Right lobe of liver (tissue), 6 donors: Measurements from ENCODE around the gene ANKRD13B. TPM values are rescaled to one million over a fixed set of nuclear protein-coding genes. Genes with fewer than 3 reads are reported as not detected.

Experiments
- ATAC-seq, 4 donors: fragments of 200-7000 bp; cut with Tn5 transposase; one replicate each; pipeline ENCODE4 v1.9.1; 2020; ENCODE audit warnings: mild to moderate bottlenecking in 4 of 4, moderate library complexity in 4 of 4
- DNase-seq, 3 donors: peaks; one replicate each; pipeline ENCODE4 v3.0.0-alpha.2; 2020
- H3K27ac ChIP-seq, 3 donors: fragments of 200-600 bp; one replicate each; pipeline ENCODE4 v1.8.0; 2022
- H3K27me3 ChIP-seq, 2 donors: fragments of 200-600 bp; one replicate each; pipeline ENCODE4 v1.8.0; 2022
- H3K36me3 ChIP-seq, 4 donors: fragments of 200-600 bp; sonication (generic) in 1 of 4; one replicate each; pipeline versions ENCODE4 v1.5.1 to v1.8.0; 2017 to 2022; ENCODE audit warnings: control low read depth in 1 of 4
- H3K4me1 ChIP-seq, 4 donors: fragments of 200-600 bp; sonication (generic) in 1 of 4; one replicate each; pipeline versions ENCODE4 v1.5.1 to v1.8.0; 2017 to 2022; ENCODE audit warnings: control low read depth in 1 of 4
- H3K4me3 ChIP-seq, 3 donors: fragments of 200-600 bp; one replicate each; pipeline ENCODE4 v1.8.0; 2022
- H3K9me3 ChIP-seq, 4 donors: fragments of 200-600 bp; sonication (generic) in 1 of 4; one replicate each; pipeline versions ENCODE4 v1.5.1 to v1.8.0; 2017 to 2022; ENCODE audit warnings: control low read depth in 1 of 4
- CTCF ChIP-seq, 4 donors: fragments of 200-600 bp in 3 of 4; fragments of 450-650 bp in 1 of 4; IDR thresholded peaks; one replicate each; pipeline versions ENCODE4 v1.5.1 to v1.8.0; 2016 to 2022; ENCODE audit warnings: antibody characterized with exemption in 4 of 4, mild to moderate bottlenecking in 2 of 4
- POLR2A ChIP-seq: fragments of 450-650 bp; IDR thresholded peaks from one replicate; pipeline ENCODE4 v1.6.1; 2017; ENCODE audit warnings: antibody characterized with exemption, mild to moderate bottlenecking
- WGBS: methylation state at CpG from one replicate; pipeline ENCODE4 v1.1.6; 2018; ENCODE audit warnings: low coverage, low lambda C conversion rate; ENCODE audit not compliant: insufficient coverage; ENCODE audit errors: missing lambda C conversion rate; 5-methylcytosine and 5-hydroxymethylcytosine counted together
- intact Hi-C, 2 donors: fragments of 100-400 bp; cut with DNase I; formaldehyde crosslinking; loops; one replicate each; pipeline versions ENCODE4 v1.11.2 to v1.14.1; 2022
- total RNA-seq, 6 experiments: library from RNA; depleted of rRNA in 2 of 6; stranded (reverse); fragments of >200 nt in 2 of 6; fragmentation: NEBNext Ultra II Directional in 3 of 6; extraction: Animal tissue kit (Norgen Biotek cat#: 25700) in 3 of 6; gene quantifications; one replicate each; pipeline versions ENCODE4 v1.1.0 to v1.2.4, GENCODE V29; 2016 to 2023
- donor health status: DM: no; HTN: yes; CAD: no.
- donor health status: DM: no; HTN: no; CAD: no.
- donor health status: DM: no; HTN: no; CAD: no.
- donor health status: DM: no; HTN: yes; CAD: no.
- donor health status: DM: no; HTN: yes; CAD: no.

Gene ANKRD13B
- total RNA-seq, 6 experiments from 2014 or later, result 0.37 to 1.6 (median 0.88) TPM

GRCh38 chr17:29579866-29580771, 12.8 kb upstream of the ANKRD13B start:
- DNase-seq (peak; percentile 83 to 85 (median 84)), ATAC-seq (peak; percentile 85 to 92 (median 86))
- Histone ChIP-seq H3K27ac (no peak overlapping the region), H3K4me1 (peaks cover 0 to 3% (median under 1%) of the 10 kb centered on the region in 4 donors), H3K27me3 (no peaks in the 10 kb centered on the region), H3K36me3 (peaks cover 0 to 18% (median 0%) of the 10 kb centered on the region in 4 donors), H3K4me3 (no peak overlapping the region), H3K9me3 (no peaks in the 10 kb centered on the region)
- TF ChIP-seq POLR2A (no peak), CTCF (IDR thresholded peaks at IDR 0.05) (peak; percentile 87 to 97 (median 92))
- intact Hi-C loops, result no loop called here
- WGBS, result 91% methylated on average over 4 of the region's 15 CpGs

- DNase-seq, result peak in 1 of 3 donors; percentile 42
- Histone ChIP-seq H3K4me1 (no peaks in the 10 kb centered on the region), H3K4me3 (no peak overlapping the region), H3K27ac (no peak overlapping the region), H3K9me3 (no peaks in the 10 kb centered on the region), H3K36me3 (peaks cover 0 to 6% (median 0%) of the 10 kb centered on the region in 4 donors), H3K27me3 (no peaks in the 10 kb centered on the region)
- intact Hi-C loops, result no loop called here
- no peak for ATAC-seq
- 69% methylated on average over 10 of the region's 20 CpGs for WGBS
- TF ChIP-seq POLR2A (no peak), CTCF (IDR thresholded peaks at IDR 0.05) (no peak)
These were observed 11.2 kb upstream of the ANKRD13B start for GRCh38 chr17:29581583-29582253.

GRCh38 chr17:29582254-29582765, 10.6 kb upstream of the ANKRD13B start:
- no peak for DNase-seq
- Histone ChIP-seq H3K27me3 (no peaks in the 10 kb centered on the region), H3K9me3 (no peaks in the 10 kb centered on the region), H3K4me3 (no peak overlapping the region), H3K36me3 (peaks cover 0 to 5% (median 0%) of the 10 kb centered on the region in 4 donors), H3K27ac (no peak overlapping the region), H3K4me1 (no peaks in the 10 kb centered on the region)
- intact Hi-C loops, result no loop called here
- TF ChIP-seq POLR2A, result no peak
- TF ChIP-seq CTCF (IDR thresholded peaks at IDR 0.05), result no peak
- WGBS, result 71% methylated on average over 3 of the region's 10 CpGs
- no peak for ATAC-seq

GRCh38 chr17:29582772-29583171, 10.2 kb upstream of the ANKRD13B start:
- Histone ChIP-seq H3K4me1 (no peaks in the 10 kb centered on the region), H3K4me3 (no peak overlapping the region), H3K27ac (no peak overlapping the region), H3K27me3 (no peaks in the 10 kb centered on the region), H3K36me3 (peaks cover 0 to 5% (median 0%) of the 10 kb centered on the region in 4 donors), H3K9me3 (no peaks in the 10 kb centered on the region)
- DNase-seq, result peak in 1 of 3 donors; percentile 39
- WGBS, result 80% methylated on average over 7 of the region's 13 CpGs
- intact Hi-C loops, result no loop called here
- TF ChIP-seq CTCF (IDR thresholded peaks at IDR 0.05) (no peak), POLR2A (no peak)
- no peak for ATAC-seq
